Suprapubic skin (tissue), 4 donors: ENCODE data around the gene HCRT. TPM values are rescaled to one million over a fixed set of nuclear protein-coding genes. Genes with fewer than 3 reads are reported as not detected.
A peak's percentile ranks its signal among the peaks of the same experiment; 100 is the strongest.

Experiments
- DNase-seq, 2 donors: peaks; one replicate each; pipeline ENCODE4 v3.0.0-alpha.2; 2019; ENCODE audit warnings: low spot score in 2 of 2
- H3K27ac ChIP-seq: fragments of 200-600 bp; sonication (generic); one replicate; pipeline ENCODE4 v1.5.1; 2019
- H3K27me3 ChIP-seq: fragments of 200-600 bp; sonication (generic); one replicate; pipeline ENCODE4 v1.5.1; 2019
- H3K36me3 ChIP-seq: fragments of 200-600 bp; sonication (generic); one replicate; pipeline ENCODE4 v1.5.1; 2019
- H3K4me1 ChIP-seq: fragments of 200-600 bp; sonication (generic); one replicate; pipeline ENCODE4 v1.5.1; 2019
- H3K4me3 ChIP-seq: fragments of 200-600 bp; sonication (generic); one replicate; pipeline ENCODE4 v1.5.1; 2019; ENCODE audit warnings: mild to moderate bottlenecking
- H3K9me3 ChIP-seq: fragments of 200-600 bp; sonication (generic); one replicate; pipeline ENCODE4 v1.5.1; 2019
- EP300 ChIP-seq: sonication (generic); formaldehyde crosslinking; IDR thresholded peaks from one replicate; pipeline ENCODE4 v1.6.1; 2017; ENCODE audit warnings: antibody characterized with exemption
- POLR2A ChIP-seq, 2 donors: fragments of 450-650 bp; IDR thresholded peaks; one replicate each; pipeline ENCODE4 v1.6.1; 2017; ENCODE audit warnings: antibody characterized with exemption in 2 of 2, mild to moderate bottlenecking in 2 of 2, moderate library complexity in 2 of 2
- POLR2AphosphoS5 ChIP-seq, 3 donors: sonication (generic); formaldehyde crosslinking; IDR thresholded peaks; one replicate each; pipeline ENCODE4 v1.6.1; 2017; ENCODE audit warnings: antibody characterized with exemption in 3 of 3
- WGBS: methylation state at CpG from one replicate; pipeline ENCODE4 v1.1.5; 2018; 5-methylcytosine and 5-hydroxymethylcytosine counted together
- total RNA-seq, 4 donors: library from RNA; depleted of rRNA; stranded (reverse); fragments of >200 nt; gene quantifications; one replicate each; pipeline ENCODE4 v1.1.0, GENCODE V29; 2016
- TF ChIP-seq, protein P1 (sequence below), 2 donors: fragments of 200-600 bp in 1 of 2; fragments of 450-650 bp in 1 of 2; sonication (generic) in 1 of 2; IDR thresholded peaks; one replicate each; pipeline ENCODE4 v1.5.1; 2016 to 2019; ENCODE audit warnings: antibody characterized with exemption in 2 of 2, mild to moderate bottlenecking in 1 of 2, moderate library complexity in 1 of 2

HCRT gene
- total RNA-seq, 4 donors from 2014 or later: not detected

DNA sequence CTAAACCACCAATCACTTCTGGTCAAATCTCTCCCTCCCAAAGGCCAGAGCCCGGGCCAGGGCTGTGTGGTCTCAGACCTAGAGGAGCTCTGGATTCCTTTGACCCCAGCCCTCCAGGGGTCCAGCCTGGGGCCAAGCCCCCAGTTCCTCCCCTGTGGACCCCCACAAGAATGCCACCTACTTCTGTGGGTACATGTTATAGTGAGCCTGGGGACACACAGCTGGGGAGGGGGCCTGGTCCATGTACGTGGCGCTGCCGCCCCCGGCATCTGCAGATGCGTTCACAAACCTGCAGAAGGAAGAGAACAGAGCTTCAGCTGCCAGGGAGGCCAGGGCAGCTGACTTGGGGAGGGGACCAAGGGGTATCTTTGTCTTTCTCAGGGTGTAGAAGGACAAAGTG, 16.9 kb upstream of the HCRT start:
- 100% methylated on average over 5 of the region's 6 CpGs for WGBS
- DNase-seq: no peak
- Histone ChIP-seq H3K4me1 (no peaks in the 10 kb centered on the region), H3K36me3 (peaks cover 76% of the 10 kb centered on the region), H3K27ac (no peak overlapping the region), H3K4me3 (no peak overlapping the region), H3K9me3 (no peaks in the 10 kb centered on the region), H3K27me3 (no peaks in the 10 kb centered on the region)
- TF ChIP-seq EP300 (no peak), POLR2AphosphoS5 (IDR thresholded peaks at IDR 0.05) (no peak), POLR2A (IDR thresholded peaks at IDR 0.05) (no peak)
- TF ChIP-seq, protein P1, sequence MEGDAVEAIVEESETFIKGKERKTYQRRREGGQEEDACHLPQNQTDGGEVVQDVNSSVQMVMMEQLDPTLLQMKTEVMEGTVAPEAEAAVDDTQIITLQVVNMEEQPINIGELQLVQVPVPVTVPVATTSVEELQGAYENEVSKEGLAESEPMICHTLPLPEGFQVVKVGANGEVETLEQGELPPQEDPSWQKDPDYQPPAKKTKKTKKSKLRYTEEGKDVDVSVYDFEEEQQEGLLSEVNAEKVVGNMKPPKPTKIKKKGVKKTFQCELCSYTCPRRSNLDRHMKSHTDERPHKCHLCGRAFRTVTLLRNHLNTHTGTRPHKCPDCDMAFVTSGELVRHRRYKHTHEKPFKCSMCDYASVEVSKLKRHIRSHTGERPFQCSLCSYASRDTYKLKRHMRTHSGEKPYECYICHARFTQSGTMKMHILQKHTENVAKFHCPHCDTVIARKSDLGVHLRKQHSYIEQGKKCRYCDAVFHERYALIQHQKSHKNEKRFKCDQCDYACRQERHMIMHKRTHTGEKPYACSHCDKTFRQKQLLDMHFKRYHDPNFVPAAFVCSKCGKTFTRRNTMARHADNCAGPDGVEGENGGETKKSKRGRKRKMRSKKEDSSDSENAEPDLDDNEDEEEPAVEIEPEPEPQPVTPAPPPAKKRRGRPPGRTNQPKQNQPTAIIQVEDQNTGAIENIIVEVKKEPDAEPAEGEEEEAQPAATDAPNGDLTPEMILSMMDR (IDR thresholded peaks at IDR 0.05): no peak

DNA sequence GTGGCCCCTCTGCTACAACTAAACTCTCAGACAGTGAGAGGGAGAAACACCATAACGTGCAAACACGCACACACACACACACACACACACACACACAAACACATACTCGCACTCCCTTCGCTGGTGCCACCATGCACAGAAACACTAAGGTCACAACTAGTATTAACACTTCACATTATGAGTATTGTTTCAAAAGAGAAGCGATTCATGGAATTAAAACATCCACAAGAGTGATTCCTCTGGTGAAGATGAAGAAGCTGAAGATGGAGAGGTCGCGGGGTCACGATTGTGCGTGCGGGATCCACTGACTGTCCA, 16.2 kb upstream of the HCRT start:
- H3K9me3 ChIP-seq: no peaks in the 10 kb centered on the region
- no peaks in the 10 kb centered on the region for H3K4me1 ChIP-seq
- no peaks in the 10 kb centered on the region for H3K27me3 ChIP-seq
- H3K27ac ChIP-seq: no peak overlapping the region
- no peak for DNase-seq
- no peak overlapping the region for H3K4me3 ChIP-seq
- TF ChIP-seq EP300: no peak
- no peak for TF ChIP-seq POLR2A (IDR thresholded peaks at IDR 0.05)
- TF ChIP-seq, protein P1 (IDR thresholded peaks at IDR 0.05): no peak
- TF ChIP-seq POLR2AphosphoS5 (IDR thresholded peaks at IDR 0.05): no peak
- peaks cover 68% of the 10 kb centered on the region for H3K36me3 ChIP-seq
- 88% methylated on average over 10 of the region's 10 CpGs for WGBS

DNA sequence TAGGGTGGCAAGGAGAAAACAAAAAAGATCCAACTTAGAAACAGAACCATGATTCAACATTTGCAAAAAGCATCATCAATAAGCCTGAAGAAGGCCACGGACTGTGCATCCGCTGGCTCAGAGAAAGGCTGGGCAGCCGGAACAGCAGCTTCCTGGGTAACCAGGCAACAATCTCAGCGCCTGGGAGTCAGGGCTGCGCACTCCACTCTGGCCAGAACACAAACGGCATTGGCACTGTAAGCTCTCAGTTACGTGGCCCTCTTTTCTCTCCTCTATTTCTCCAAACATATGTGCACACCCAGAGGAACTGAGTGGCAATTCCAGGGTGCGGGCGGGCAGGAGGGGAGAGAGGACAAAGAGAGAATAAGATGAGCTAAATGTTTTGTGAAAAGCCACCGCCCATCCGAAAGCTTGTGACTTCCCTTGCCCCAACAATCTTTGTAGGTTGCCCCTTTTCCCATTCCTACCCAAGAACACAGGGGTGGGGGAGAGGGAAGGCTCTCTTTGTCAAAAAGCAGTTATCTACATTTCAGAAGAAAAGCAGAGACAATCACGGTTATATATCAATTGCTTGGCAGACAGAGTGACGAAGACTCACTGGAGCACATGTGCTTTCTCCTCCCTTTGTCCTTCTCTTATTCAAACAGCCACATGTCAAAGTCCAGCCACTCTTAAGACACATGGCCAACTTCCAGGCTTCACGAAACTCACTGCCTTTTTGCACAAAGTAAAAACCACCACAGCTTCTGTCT, 15.6 kb upstream of the HCRT start:
- Histone ChIP-seq H3K4me3 (no peak overlapping the region), H3K27ac (peak overlapping the region; percentile 20), H3K9me3 (no peaks in the 10 kb centered on the region), H3K27me3 (no peaks in the 10 kb centered on the region), H3K4me1 (no peaks in the 10 kb centered on the region), H3K36me3 (peaks cover 63% of the 10 kb centered on the region)
- no peak for DNase-seq
- 78% methylated on average over 13 of the region's 14 CpGs for WGBS
- TF ChIP-seq POLR2AphosphoS5 (IDR thresholded peaks at IDR 0.05): no peak

DNA sequence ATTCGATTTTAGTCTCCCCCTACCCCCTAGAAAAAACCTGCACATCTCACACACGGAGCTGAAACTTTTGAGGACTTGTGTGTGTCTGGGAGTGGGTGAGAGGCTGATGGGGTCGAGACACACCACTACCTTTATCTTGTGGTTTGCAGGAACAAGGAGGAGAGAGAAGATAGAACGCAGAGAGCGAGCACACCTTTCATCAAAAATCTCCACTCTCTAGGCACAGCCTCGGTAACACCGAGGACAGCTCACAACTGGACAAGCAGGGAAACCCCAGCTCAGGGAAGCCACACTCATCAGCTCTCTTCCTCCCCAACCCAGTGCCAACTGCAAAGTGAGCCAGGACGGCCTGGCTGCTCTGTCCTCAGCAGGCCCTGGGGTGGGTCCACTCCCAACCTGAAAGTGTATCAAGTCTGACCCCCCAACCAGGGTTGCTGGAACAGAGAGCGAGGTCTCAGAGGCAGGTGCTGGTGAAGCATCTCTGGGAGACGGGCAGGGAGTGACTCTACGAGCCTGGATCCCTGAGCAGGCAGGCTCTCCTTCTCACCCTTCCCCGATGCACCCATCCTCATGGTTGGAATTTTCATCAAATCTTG, 14.3 kb upstream of the HCRT start:
- H3K27me3 ChIP-seq: no peaks in the 10 kb centered on the region
- WGBS: 83% methylated on average over 11 of the region's 12 CpGs
- H3K27ac ChIP-seq: no peak overlapping the region
- no peak overlapping the region for H3K4me3 ChIP-seq
- DNase-seq: peak in 1 of 2 donors; percentile 51
- peaks cover 3% of the 10 kb centered on the region for H3K4me1 ChIP-seq
- TF ChIP-seq POLR2AphosphoS5 (IDR thresholded peaks at IDR 0.05) (no peak), POLR2A (IDR thresholded peaks at IDR 0.05) (no peak), EP300 (no peak)
- TF ChIP-seq, protein P1 (IDR thresholded peaks at IDR 0.05): no peak
- H3K36me3 ChIP-seq: peaks cover 49% of the 10 kb centered on the region
- H3K9me3 ChIP-seq: no peaks in the 10 kb centered on the region

DNA sequence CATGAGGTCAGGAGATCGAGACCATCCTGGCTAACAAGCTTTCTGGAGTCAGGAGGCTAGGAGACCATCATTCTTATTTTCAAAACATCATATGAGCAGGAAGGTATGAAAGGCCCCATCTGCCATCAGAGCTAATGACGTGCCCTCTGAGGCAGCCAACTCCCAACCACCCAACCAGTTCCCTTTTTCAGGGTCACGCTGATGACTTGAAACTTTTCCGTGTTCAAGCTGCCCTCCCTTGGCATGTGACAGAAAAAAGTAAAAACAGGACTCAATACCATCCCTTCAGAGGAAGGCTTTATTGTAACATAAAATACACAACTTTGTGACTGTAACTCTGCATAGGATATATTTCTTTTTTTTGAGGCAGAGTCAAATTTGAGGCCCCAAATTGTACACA, 13.6 kb upstream of the HCRT start:
- WGBS: 75% methylated on average over 4 of the region's 4 CpGs
- H3K4me1 ChIP-seq: peaks cover 7% of the 10 kb centered on the region
- H3K4me3 ChIP-seq: no peak overlapping the region
- peak overlapping the region; percentile 3 for H3K27ac ChIP-seq
- H3K27me3 ChIP-seq: no peaks in the 10 kb centered on the region
- DNase-seq: peak in 1 of 2 donors; percentile 64
- no peaks in the 10 kb centered on the region for H3K9me3 ChIP-seq
- peaks cover 43% of the 10 kb centered on the region for H3K36me3 ChIP-seq
- TF ChIP-seq, protein P1 (IDR thresholded peaks at IDR 0.05): no peak
- TF ChIP-seq EP300 (no peak), POLR2AphosphoS5 (IDR thresholded peaks at IDR 0.05) (no peak), POLR2A (IDR thresholded peaks at IDR 0.05) (no peak)
